ENCODE results near the gene ATF5. TPM values are rescaled to one million over a fixed set of nuclear protein-coding genes. Genes with fewer than 3 reads are reported as not detected.

ATF5 gene
- total RNA-seq, 2 experiments from 2014 or later = 265 to 527 TPM

Small RNAs within 50 kb of the gene (microRNA-seq; reads per million reads assigned to microRNA genes)
- gene MIR4750 (ENCODE audit: borderline replicate concordance) = 3.0 reads per million

Other genes starting within 250 kb of the ATF5 start
- gene ADM5, start 239.6 kb upstream of the ATF5 start, total RNA-seq (2014; rRNA removed; shearing (Covaris generic)) = 11.8 and 16.5 TPM in 2 replicates
- 15.3 and 17.9 TPM in 2 replicates for gene ADM5, start 239.6 kb upstream of the ATF5 start, total RNA-seq (2022)
- gene CPT1C, start 238.1 kb upstream of the ATF5 start, total RNA-seq (2014; rRNA removed; shearing (Covaris generic)) = 0.23 and 0.95 TPM in 2 replicates
- 0.86 and 2.6 TPM in 2 replicates for gene CPT1C, start 238.1 kb upstream of the ATF5 start, total RNA-seq (2022)
- gene TSKS, start 165.9 kb upstream of the ATF5 start, total RNA-seq (2014; rRNA removed; shearing (Covaris generic)) = not detected in 2 replicates
- gene TSKS, start 165.9 kb upstream of the ATF5 start, total RNA-seq (2022) = not detected in 2 replicates
- gene AP2A1, start 162.2 kb upstream of the ATF5 start, total RNA-seq (2014; rRNA removed; shearing (Covaris generic)) = 29.7 and 47.4 TPM in 2 replicates
- gene AP2A1, start 162.2 kb upstream of the ATF5 start, total RNA-seq (2022) = 46.9 and 50.4 TPM in 2 replicates
- 33.6 and 35.1 TPM in 2 replicates for gene FUZ, start 115.9 kb upstream of the ATF5 start, total RNA-seq (2014; rRNA removed; shearing (Covaris generic))
- gene FUZ, start 115.9 kb upstream of the ATF5 start, total RNA-seq (2022) = 28.1 and 34.6 TPM in 2 replicates
- gene MED25, start 110.9 kb upstream of the ATF5 start, total RNA-seq (2014; rRNA removed; shearing (Covaris generic)) = 73.5 and 85.1 TPM in 2 replicates
- 111 and 146 TPM in 2 replicates for gene MED25, start 110.9 kb upstream of the ATF5 start, total RNA-seq (2022)
- gene PTOV1, start 78.0 kb upstream of the ATF5 start, total RNA-seq (2014; rRNA removed; shearing (Covaris generic)) = 101 and 124 TPM in 2 replicates
- 105 and 114 TPM in 2 replicates for gene PTOV1, start 78.0 kb upstream of the ATF5 start, total RNA-seq (2022)
- gene PNKP, start 61.6 kb upstream of the ATF5 start, total RNA-seq (2014; rRNA removed; shearing (Covaris generic)) = 65.4 and 90.9 TPM in 2 replicates
- 118 and 140 TPM in 2 replicates for gene PNKP, start 61.6 kb upstream of the ATF5 start, total RNA-seq (2022)
- gene AKT1S1, start 51.9 kb upstream of the ATF5 start, total RNA-seq (2014; rRNA removed; shearing (Covaris generic)) = 7.3 TPM in 2 replicates
- 19.8 and 21.2 TPM in 2 replicates for gene AKT1S1, start 51.9 kb upstream of the ATF5 start, total RNA-seq (2022)
- 7.9 and 8.0 TPM in 2 replicates for gene TBC1D17, start 51.5 kb upstream of the ATF5 start, total RNA-seq (2014; rRNA removed; shearing (Covaris generic))
- gene TBC1D17, start 51.5 kb upstream of the ATF5 start, total RNA-seq (2022) = 24.0 and 31.1 TPM in 2 replicates
- 0.25 and 0.39 TPM in 2 replicates for gene IL4I1, start 32.3 kb upstream of the ATF5 start, total RNA-seq (2014; rRNA removed; shearing (Covaris generic))
- gene IL4I1, start 32.3 kb upstream of the ATF5 start, total RNA-seq (2022) = 1.7 and 1.8 TPM in 2 replicates
- gene NUP62, start 299 bp downstream of the ATF5 start, total RNA-seq (2014; rRNA removed; shearing (Covaris generic)) = 56.3 and 75.6 TPM in 2 replicates
- 70.1 and 76.3 TPM in 2 replicates for gene NUP62, start 299 bp downstream of the ATF5 start, total RNA-seq (2022)
- not detected in 2 replicates for gene SIGLEC11, start 32.0 kb downstream of the ATF5 start, total RNA-seq (2014; rRNA removed; shearing (Covaris generic))
- not detected in 2 replicates for gene SIGLEC11, start 32.0 kb downstream of the ATF5 start, total RNA-seq (2022)
- 34.5 and 39.9 TPM in 2 replicates for gene VRK3, start 96.2 kb downstream of the ATF5 start, total RNA-seq (2014; rRNA removed; shearing (Covaris generic))
- gene VRK3, start 96.2 kb downstream of the ATF5 start, total RNA-seq (2022) = 47.3 and 62.7 TPM in 2 replicates
- gene ZNF473, start 96.8 kb downstream of the ATF5 start, total RNA-seq (2014; rRNA removed; shearing (Covaris generic)) = 23.1 and 27.4 TPM in 2 replicates
- 16.0 and 16.9 TPM in 2 replicates for gene ZNF473, start 96.8 kb downstream of the ATF5 start, total RNA-seq (2022)
- gene IZUMO2, start 234.1 kb downstream of the ATF5 start, total RNA-seq (2014; rRNA removed; shearing (Covaris generic)) = not detected in 2 replicates
- not detected in 2 replicates for gene IZUMO2, start 234.1 kb downstream of the ATF5 start, total RNA-seq (2022)